Measurements from ENCODE around the gene FAM32A.
A peak's percentile ranks its signal among the peaks of the same experiment; 100 is the strongest.
"Not testable (repeated sequence)": the region's sequence is repeated elsewhere in the genome, so short reads cannot be mapped to it uniquely, and the experiment has no call there.

The FAM32A gene

DNA sequence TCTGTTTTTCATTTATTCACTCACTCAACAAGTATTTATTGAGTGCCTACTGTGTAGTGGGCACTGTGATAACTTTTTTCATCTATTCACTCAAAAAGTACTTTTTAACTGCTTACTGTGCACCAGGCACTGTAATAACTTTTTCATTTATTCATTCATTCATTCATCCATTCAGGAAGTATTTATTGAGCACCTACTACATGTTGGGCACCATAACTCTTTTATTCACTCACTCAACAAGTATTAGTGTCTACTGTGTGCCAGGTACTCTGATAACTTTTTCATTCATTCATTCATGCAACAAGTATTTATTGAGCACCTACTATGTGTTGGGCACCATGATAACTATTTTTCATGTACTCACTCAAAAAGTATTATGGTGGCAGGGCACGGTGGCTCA is 18.8 kb upstream of the FAM32A start:
- DNase-seq: no peak

GRCh38 chr19:16167055-16167454 is 18.2 kb upstream of the FAM32A start:
- DNase-seq: no peak

- no peak for DNase-seq
These were observed 16.6 kb upstream of the FAM32A start for GRCh38 chr19:16168465-16169081.

- no peak for DNase-seq
These were observed 15.1 kb upstream of the FAM32A start for GRCh38 chr19:16170134-16170533.

DNA sequence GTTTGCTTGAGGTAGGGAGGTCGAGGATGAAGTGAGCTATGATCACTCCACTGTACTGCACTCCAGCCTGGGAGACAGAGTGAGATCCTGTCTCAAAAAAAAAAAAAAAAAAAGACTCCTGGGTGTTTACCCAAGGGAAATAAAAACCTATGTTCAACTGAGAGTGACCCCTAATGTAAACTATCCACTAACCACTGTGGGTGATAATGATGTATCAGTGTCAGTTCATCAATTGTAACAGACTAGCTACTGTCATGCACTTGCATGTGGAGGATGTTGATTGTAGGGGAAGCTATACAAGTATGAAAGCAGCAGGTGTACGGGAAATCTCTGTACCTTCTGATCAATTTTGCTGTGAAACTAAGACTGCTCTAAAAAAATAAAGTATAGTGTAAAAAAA is 9.3 kb upstream of the FAM32A start:
- DNase-seq: no peak

DNA sequence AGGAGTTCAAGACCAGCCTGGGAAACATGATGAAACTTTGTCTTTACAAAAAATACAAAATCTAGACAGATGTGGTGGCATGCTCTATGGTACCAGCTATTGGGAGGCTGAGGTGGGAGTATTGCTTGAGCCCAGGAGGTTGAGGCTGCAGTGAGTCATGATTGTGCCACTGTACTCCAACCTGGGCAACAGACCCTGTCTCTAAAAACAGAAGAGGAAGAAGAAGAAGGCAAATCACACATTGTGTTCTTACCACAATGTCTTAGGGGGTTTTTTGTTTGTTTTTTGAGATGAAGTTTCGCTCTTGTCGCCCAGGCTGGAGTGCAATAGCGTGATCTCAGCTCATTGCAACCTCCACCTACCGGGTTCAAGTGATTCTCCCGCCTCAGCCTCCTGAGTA is 6.3 kb upstream of the FAM32A start:
- not testable (repeated sequence) for DNase-seq

DNA sequence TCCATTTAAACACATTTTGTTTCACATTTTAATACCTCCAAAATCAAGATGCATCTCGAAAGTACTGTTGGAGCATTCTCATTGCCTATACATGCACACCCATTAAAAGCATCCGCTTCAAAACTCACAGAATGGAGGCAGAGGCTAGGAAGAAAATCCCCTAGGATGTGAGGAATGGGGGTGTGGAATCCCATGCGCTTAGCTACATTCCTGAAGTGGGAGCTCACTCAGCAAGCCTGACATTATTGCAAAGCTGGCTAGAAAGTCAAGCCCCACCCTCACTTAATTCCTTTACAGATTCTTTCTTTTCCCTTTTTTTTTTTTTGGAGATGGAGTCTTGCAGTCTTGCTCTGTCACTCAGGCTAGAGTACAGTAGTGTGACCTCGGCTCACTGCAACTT is 4.6 kb upstream of the FAM32A start:
- peak; percentile 92 for DNase-seq

GRCh38 chr19:16184665-16185122 is 516 bp upstream of the FAM32A start:
- DNase-seq: no peak

- DNase-seq: peak; percentile 46
These were observed 536 bp downstream of the FAM32A start for GRCh38 chr19:16185768-16186123.

GRCh38 chr19:16188521-16188920 is 3.3 kb downstream of the FAM32A start:
- DNase-seq: no peak

DNA sequence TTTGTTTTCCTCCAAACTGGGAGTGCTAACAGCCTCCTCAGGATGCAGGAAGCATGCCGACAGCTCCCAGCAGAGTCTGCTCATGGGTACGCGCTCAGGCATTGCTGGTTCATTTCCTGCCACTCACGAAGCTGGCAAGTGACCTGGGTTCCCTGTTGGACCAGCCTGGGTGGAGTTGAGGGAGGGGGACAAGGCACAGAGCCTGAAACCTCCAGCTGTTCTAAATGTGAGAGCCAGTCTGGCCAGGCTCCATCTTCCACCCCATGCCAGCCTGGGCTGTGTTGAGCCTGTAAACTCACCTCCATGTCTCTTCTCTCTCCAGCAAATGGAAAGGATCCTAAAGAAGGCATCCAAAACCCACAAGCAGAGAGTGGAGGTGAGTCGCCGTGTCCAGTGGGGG is 5.0 kb downstream of the FAM32A start:
- no peak for DNase-seq

DNA sequence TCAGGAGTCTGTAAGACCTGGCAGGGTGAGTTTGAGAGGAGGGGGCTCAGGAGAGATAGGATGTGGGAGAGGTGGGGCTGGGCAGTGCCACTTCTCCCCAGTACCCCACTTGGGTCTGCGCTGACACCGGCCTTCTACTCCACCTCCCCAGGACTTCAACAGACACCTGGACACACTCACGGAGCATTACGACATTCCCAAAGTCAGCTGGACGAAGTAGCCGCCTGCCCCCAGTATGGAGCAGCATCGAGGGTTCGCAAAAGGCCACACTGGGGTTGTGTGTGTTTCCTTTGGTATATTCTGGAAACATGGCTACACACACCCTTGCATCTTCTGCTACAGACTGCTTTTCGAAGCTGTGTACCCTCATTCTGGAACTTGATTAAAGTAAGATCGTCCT is 5.5 kb downstream of the FAM32A start:
- no peak for DNase-seq

DNA sequence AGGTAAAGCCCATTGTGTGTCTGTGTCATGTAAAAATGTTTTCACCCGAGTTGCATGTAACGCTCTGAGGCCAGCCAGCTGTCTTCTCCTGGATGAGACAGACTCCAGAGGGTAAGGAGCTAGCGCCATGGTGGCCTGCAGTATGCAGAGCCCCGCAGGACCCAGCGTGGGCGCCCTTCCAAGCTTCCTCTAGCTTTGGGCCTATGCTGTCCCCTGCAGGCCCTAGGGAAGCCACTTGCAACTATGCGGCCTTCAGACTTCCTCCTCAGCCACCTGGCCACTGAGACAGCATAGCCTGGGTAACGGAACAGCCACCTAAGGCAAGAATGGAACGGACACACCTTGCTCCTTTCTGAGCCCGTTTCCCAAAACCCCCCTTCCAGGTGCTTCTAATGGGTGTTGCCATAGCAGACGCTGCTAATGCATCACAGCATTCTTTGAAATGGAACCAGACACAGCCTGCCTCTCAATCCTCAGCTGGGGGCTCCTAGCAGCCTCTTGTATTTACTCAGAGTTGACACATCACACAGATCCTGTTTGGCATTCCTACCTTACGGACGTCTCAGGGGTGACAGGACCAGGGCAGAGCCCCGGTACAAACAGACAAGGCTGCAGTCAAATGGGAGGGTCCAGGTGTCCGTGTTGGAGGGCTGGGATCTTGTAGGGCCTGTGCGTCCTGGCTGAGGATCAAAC is 6.2 kb downstream of the FAM32A start:
- DNase-seq: no peak

DNA sequence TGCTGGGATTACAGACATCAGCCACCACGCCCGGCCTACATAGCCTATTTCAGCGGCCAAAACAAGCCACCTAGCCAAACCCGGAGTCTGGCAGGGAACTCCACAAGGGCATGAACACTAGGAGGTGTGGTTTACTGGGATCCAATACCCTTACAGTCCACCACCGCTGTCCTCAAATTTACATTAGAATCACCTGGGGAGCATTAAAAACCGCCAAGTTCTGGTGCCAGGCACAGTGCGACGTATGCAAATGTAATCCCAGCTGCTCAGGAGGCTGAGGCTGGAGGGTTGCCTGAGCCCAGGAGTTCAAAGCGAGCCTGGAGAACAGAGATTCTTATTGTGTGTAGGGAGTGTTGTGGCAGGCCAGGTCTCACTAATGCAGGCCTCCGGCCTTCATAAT is 8.3 kb downstream of the FAM32A start:
- no peak for DNase-seq

- DNase-seq: peak; percentile 93
These were observed 12.0 kb downstream of the FAM32A start for GRCh38 chr19:16197188-16197621.

DNA sequence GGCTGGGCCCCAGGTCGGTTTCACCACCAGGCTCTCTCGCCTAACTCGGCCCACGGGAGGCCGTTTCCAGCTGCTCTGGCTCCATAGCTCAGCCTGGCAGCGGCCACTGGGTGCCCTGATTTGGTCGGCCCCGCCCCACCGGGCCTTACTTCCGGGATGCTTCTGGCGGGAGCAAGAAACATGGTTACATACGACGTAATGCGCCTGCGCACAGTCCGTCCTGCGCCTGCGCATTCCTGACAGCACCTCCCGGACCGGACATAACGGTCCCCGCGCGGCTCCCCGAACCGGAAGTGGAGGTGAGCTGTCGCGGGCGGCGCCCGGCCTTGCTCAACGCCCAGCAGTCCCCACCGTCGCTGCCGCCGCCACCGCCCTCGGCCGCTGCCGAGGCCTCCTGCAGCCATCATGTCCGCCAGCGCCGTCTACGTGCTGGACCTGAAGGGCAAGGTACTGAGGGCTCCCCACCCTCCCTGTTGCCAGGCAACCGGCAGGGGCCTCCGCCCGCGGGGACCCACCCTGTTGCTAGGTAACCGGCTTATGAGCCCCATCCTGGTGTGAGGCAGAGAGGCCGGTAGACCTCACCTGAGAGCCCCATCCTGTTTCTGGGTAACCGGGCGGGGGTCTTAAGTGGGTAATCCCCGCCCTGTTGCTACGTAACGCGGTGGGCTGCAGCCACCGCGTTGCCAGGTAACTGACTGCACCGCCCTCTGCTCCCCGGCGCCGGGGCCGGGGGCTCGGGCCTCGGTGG is 12.6 kb downstream of the FAM32A start, which contains the start of gene AP1M1:
AP1M1 (plus strand) TSS at position 290 of the 748 bp plus-strand sequence; CDS start at position 406, 116 bp downstream.
- DNase-seq: peak; percentile 97

- no peak for DNase-seq
These were observed 13.1 kb downstream of the FAM32A start for GRCh38 chr19:16198370-16198651.

DNA sequence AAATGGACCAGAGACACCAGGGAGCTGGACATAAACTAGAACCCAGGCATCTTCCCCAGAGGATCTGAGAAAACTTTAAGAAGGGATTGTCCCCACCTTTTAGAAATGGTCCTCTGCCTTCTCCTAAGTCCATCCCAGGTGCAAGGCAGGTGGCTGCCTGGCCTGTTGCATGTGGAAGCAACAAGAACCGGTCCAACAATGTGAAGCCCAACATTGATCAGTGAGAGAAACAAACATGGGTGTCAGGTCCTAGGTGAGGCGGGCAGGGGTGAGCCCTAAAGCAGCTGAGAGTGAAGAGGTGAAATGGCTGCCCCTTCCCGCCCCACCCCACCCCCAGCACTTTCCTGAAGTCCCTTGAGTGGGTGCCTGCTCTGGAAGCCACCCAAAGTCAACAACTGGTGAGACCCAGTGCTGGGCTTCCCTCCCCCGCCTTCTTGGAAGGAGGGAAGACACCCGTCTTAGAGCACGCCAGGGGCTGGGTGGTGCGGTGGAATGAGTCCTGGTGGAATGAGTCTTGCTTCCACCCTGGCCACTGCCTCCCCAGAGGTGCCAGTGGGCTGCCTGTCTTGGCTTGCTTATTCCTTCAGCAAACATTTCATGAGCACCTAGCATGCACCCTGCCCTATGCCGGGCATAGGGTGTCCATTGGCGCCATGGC is 14.2 kb downstream of the FAM32A start:
- DNase-seq: no peak

GRCh38 chr19:16200038-16201010 is 15.1 kb downstream of the FAM32A start:
- DNase-seq: no peak

- DNase-seq: no peak
These were observed 15.8 kb downstream of the FAM32A start for GRCh38 chr19:16201011-16201391.

DNA sequence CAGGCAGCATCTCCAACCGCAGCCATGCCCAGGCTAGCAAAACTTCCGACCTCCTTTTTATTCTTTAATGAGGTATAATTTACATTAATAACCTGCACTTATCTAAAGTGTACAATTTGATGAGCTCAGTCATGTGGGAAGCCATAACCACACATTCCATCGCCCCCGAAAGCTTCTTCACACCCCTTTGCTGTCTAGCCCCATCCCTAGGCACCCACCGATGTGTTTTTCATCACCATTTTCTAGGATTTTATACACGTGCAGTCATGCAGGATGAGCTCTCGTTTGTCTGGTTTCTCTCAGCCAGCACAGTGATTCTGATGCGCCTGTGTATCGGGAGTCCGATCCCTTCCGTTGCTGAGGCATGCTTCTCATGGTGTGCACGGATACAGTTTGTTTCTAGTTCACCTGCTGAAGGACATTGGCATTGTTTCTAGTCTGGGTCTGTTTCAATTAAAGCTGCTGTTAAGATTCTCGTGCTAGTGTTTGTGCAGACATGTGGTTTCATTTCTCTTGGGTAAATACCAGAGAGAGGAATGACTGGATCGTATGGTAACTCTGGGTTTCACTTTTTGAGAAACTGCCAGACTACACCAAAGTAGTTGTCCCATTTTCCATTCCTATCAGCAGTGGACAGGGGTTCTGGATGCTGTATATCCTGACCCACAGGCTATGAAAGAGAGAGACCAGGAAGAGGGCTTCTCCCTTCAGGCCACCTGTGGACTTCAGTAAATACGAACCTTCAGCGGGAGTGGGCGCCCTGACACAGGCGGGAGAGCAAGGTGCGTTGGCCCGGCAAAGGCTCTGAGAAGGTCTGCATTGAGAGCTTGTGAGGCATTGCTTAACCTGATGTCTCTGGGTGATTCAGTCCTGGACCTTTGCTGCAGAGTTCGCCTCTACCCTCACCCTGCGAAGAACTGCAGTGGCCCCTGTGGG is 17.4 kb downstream of the FAM32A start:
- DNase-seq: no peak

All from fibroblast of skin of right biceps (primary cell).